OCI-LY1 (cell line): ENCODE measurements around the gene MRPL51.

ENCODE experiments used
- EZH2 ChIP-seq: fragments of 200-600 bp; sonication (generic), shearing (Covaris generic); IDR thresholded peaks from 2 replicates; pipeline ENCODE4 v1.8.0; 2017; ENCODE audit warnings: borderline replicate concordance, mixed run types, mild to moderate bottlenecking, antibody characterized with exemption, low read length, moderate library complexity, mixed read lengths
- TF ChIP-seq, protein P1 (sequence below): fragments of 200-600 bp; sonication (generic), shearing (Covaris generic); IDR thresholded peaks from 2 replicates; pipeline ENCODE4 v1.5.1; 2017; ENCODE audit warnings: mild to moderate bottlenecking, antibody characterized with exemption, low read length, moderate library complexity, mixed read lengths

GRCh38 chr12:6526201-6526600 lies 33.1 kb upstream of the MRPL51 start:
- TF ChIP-seq, protein P1, sequence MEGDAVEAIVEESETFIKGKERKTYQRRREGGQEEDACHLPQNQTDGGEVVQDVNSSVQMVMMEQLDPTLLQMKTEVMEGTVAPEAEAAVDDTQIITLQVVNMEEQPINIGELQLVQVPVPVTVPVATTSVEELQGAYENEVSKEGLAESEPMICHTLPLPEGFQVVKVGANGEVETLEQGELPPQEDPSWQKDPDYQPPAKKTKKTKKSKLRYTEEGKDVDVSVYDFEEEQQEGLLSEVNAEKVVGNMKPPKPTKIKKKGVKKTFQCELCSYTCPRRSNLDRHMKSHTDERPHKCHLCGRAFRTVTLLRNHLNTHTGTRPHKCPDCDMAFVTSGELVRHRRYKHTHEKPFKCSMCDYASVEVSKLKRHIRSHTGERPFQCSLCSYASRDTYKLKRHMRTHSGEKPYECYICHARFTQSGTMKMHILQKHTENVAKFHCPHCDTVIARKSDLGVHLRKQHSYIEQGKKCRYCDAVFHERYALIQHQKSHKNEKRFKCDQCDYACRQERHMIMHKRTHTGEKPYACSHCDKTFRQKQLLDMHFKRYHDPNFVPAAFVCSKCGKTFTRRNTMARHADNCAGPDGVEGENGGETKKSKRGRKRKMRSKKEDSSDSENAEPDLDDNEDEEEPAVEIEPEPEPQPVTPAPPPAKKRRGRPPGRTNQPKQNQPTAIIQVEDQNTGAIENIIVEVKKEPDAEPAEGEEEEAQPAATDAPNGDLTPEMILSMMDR: no peak
- TF ChIP-seq EZH2: no peak
